ENCODE results near the gene TPRG1.

Gene TPRG1

DNA sequence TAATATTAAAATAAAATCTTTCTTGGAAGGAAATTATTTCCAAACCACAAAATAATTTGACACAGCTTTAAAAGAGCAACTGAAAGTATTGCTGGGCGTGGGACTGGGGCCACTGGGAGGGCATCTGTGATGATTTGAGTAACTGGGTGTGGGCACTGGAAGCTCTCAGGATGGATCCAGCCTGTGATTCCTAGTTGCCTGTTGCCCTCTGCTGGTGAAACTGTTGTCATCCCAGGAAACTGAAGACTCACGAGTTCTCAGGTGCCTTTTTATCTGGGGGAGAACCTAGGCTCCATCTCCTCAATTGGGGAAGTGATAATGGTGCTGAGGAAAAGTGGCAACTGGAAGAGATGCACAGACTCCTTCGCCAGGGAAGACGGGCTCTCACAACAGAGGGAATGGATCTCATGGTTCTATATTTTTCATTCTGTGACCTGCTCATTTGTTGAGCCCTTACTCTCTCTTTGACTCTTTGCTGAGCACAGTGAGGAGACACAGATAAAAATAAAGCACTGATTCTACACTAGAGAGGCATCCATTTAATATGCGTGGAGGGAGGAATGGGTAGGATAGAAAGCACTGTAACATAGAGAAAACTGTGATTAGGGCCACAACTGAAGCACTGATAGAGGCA is 61.6 kb downstream of the TPRG1 start:
- DNase-seq = no peak

DNA sequence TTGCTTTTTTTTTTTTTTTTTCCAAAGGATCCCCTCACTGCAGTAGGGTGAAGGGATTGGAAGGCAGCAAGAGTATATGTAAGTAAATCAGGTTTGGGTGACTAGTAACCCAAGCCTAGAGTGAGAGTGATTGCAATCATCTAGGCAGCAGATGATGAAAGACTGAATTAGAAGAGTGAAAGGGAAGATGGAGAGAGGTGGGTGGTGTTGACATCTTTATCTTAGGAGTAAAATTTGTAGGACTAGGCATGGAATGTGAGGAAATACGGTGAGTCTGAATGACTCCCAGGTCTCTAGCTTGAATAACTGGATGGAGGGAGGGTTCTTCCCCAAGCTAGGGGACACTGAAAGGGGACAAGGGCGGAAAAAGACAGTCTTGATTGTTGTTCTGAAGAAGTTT is 63.4 kb downstream of the TPRG1 start:
- DNase-seq = no peak

DNA sequence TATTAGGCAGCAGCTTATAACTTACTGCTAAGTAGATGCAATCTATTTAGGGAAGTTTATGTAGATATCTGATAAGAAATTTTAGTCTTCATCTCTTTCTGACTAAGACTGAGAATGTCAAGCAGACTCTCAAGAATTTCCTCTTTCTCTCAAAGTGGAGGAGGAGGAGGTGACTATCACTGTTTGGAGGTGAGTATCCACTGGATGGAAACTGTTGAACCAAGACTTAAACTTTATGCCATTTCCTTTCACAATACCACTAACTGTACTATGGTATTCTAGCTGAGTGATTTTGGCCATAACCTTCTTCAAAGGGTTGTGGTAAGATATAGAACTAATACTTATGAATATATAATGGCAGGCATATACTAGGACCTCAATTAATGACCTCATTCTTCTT is 64.6 kb downstream of the TPRG1 start:
- DNase-seq = no peak

DNA sequence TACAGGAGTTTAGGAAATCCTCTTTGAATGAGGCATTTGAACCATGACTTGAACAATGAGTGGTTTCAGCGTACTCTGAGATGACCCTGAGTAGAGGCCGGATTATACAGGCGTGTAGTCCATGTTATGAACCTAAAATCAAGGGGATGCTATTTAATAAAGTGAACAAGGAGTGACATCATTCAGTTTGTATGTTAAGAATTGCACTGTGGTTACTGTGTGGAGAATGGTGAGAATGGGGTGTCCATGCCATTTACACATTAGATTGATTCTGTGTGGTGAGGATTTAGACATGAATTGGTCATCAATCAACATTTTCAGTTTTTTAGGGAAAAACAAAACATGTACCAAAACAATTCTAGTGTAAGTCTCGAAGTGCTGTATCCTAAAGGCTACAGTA is 65.8 kb downstream of the TPRG1 start:
- no peak for DNase-seq

DNA sequence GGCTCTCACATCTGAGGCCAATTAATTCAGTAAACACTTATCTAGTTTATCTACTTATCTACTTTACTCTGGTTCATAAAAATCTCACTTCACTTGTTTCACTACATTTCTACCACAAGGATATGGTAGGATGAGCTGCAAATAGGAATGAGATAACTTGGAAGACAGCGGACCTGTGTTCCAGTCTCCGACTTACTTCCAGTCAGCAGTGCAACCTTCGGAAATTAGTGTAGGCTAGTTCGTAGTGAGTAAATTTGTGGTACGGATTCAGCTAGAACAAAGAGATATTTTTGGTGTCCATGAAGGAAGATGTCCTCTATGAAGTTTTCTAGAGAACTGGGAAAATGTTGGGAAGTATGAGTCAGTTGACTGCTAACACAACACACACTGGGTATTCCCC is 66.3 kb downstream of the TPRG1 start:
- no peak for DNase-seq

DNA sequence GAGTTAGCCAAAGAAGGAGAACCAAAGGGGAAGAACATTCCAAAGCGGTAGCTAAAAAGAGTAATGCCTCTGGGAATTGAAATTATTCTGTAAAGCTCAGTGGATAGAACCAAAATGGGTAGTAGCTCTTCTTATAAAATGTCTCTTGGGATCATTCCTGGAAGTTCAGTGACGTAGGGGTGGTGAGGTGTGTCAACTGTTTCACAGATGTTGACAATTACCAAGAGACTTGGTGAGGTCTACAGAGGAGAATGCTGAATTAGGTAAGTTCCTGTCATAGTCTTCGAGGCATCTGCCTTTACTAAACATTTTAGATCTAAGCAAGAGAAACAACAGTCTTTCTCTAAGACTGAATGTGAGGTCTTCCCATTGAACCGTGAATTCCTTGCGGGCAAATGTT is 67.8 kb downstream of the TPRG1 start:
- no peak for DNase-seq

DNA sequence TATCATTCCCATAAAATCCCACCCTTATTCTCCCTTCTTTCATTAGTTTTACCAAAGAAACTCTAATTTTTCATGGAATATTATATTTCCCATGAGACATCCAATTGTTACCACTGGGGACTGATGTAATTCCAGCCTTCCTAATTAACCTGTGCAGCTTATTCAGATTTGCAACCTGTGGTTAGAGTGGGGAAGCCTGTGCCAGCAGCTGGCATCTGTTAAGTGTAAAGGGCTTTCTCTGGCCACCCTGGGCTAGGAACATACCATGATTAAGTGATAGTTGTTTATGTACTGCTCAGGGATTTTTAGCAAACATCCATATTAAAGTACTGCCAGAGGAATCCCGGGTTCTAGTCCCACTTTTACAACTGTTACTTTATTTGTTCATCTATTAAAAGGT is 78.2 kb downstream of the TPRG1 start:
- no peak for DNase-seq

DNA sequence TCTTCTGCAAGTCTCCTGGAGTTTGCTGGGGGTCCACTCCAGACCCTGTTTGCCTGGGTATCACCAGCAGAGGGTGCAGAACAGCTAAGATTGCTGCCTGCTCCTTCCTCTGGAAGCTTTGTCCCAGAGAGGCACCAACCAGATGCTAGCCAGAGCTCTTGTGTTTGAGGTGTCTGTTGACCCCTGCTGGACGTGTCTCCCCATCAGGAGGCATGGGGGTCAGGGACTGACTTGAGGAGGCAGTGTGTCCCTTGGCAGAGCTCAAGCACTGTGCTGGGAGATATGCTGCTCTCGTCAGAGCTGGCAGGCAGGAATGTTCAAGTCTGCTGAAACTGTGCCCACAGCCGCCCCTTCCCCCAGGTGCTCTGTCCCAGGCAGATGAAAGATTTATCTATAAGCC is 86.5 kb downstream of the TPRG1 start:
- no peak for DNase-seq

DNA sequence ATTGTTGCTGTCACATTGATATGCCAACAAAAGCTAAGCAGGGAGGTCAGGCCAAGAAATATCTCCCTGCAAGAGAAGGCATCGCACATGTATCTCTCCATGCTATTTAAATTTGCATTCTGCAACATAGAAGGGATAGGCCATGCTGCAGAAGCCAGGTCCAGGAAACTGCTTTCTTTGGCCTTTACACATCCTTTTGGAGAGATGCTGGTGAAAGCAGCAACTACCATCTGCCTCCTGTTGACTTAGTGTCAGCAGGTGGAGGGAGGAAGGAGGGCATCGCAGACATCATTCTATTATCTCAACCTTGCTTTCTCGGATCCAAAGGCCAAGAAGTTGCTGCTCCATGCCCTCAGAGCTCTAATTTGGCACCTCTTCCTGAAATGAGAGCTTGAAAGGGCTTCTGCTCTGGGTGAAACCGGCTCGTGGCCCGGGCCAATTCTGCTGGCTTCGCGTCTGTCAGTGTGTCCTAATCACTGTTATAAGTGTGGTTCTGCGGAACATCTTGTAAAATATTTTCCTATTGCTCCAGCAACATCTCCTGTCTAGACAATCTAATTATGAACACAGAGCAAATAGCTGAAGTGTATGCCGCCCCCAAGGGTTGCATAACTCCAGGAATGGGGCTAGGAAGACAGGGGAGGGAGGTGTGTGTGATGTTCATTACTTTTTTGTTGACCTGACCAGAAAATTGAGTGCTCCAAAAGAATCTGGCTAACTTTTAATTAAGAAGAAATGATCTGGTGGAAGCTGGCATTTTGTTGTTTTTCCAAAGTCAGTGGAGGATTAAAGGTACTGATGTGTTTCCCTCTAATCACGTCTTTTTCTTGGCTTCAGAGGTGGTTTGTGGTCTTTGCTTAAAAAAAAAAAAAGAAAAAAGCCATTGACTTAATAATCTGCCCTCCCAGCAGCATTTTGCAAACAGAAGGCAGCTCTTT is 89.1 kb downstream of the TPRG1 start:
- DNase-seq = no peak

DNA sequence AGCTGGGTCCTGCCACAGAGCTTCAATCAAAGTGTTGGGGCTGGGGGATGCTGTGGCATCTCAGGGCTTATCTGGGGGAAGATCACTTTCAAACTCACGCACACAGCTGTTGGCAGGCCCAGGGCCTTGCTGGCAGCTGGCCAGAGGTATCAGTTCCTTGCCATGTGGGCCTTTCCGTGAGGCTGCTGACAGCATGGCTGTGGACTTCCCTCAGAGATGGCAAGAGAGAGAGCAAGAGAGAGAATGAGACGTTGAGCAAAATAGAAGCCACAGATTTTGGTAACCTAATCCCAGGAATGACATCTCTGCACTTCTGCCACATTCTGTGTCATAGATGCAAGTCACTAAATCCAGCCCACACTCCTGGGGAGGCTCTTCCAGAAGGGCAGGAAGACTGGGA is 91.0 kb downstream of the TPRG1 start:
- DNase-seq = no peak

DNA sequence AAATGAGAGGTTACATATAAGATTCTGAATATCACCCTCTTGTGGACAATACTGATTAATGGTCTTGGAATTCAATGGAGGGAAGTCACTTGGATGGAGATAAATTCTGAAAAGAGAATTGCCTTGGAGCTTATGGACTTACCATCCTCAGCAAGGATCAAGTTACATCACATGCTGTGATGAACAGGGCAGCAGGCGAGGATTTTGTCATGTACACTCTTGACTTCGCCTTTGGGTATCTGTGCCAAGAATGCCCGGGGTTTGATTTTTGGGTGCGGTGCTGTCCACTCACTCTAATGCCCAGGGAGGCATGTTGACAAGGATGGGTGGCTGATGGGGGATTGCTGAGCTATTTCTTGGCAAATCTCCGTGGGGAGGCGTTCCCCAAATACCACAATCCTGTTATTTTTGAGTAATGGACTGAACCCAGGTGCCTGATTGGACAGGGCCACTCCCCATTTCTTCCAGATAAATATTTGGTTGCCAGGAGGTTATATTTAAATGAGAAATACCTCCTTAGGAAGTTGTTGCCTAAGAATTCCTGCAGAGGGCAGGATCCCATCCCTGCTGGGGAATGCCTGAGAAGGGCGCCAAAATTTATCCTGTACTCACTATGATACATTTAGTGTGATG is 96.3 kb downstream of the TPRG1 start:
- no peak for DNase-seq

DNA sequence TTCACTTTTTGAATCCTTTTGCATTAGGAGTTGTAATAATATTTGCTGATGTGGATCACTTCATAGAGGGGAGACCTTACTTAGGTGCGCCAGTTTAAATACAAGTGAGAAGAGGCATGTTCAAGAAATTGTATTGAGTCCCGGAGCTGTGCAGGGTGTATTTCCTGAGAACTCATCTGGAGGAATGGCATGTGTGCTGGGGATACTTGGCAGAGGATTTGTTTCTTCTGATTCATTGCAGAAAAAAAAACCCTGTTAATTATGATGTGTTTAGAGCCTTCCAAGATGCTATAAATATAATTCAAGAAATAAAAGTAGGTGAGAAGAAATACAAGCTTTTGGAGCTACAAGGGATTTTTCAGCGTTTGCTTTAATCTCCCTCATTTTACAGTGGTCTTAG is 97.6 kb downstream of the TPRG1 start:
- no peak for DNase-seq

DNA sequence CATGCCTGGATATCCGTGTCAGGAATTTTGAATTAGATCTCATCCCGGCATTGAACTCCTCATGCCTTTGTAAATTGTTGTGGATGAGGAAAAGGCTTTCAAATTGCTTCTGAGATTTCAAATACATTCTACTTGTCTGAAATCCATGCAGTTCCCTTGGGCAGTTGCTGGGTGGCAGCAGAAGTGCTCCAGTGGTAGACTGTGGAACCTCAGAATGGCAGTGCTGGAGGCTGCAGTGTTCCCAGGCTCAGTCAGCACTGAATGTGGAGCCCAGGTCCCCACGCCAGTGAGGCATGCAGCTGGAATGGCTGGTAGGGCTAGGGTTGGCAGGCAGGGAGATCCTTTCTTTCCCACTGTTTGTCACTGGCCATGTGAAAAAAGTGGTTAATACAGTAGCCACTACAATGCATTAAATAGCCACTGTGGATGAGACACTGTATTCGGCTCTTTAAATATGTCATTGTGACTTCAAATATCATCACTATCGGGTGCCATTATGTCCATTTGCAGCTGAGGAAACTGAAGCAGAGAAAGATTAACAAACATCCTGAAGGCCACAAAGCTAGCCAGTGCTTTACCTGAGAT is 98.6 kb downstream of the TPRG1 start:
- DNase-seq = peak; percentile 8

DNA sequence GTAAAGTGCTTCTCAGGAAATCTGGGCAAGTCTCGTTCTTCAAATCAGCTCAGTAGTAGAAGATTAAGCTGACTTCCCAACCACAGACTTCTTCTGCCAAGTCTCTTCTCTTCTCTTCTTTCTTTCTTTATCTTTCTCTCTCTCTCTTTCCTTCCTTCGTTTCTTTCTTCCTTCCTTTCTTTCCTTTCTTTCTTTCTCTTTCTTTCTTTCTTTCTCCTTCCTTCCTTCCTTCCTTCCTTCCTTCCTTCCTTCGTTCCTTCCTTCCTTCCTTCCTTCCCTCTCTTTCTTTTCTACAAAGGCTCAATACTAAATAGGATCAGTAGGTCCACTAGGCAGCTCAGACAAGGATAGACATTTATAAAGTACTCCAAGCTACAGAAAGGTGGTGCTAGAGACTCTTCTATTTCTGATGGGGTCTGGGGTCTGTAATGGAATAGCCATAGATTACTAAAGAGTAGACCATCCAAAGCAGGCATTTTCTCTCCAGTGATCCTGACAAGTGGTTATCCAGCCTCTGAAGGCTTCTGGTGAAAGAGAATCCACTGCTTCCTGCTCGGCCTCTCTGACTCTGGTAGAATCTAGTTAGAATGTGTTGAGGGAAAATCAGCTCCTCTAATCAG is 100.8 kb downstream of the TPRG1 start:
- DNase-seq = no peak

DNA sequence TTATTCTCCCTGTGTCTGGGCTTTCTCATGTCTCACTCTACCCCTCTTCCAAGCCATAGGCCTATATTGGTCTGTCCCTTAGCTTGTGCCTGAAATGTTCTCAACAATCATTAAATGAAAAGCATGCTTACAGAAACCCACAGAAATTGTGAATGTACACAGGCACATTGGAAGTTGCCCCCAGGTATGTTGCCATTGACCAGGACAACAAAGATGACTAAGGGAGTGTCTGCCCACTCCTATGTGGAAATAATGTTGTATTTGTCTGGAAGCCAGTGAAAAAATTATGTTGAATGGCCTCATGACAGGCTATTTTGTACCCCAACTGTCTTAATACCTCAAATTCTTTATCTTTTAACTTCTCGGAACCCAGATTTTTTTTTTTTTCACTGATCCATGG is 102.0 kb downstream of the TPRG1 start:
- DNase-seq = no peak

DNA sequence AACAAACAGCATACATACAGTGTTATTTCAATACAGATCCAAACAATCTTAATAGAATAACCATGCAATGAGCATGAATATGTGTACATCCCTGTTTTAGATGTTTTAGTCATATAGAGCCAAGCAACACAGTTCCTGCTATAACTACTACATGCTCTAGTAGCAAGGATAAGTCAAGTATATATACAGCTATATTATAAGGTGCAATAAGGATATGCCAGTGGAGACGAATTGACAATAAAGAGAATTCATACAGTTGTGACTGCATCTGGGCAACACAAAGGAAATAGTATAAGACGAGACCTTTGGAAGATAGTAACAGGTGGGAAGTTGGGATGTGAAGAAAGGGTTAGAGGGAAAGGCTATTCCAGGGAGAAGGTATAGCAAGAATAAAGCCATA is 103.4 kb downstream of the TPRG1 start:
- DNase-seq = no peak

DNA sequence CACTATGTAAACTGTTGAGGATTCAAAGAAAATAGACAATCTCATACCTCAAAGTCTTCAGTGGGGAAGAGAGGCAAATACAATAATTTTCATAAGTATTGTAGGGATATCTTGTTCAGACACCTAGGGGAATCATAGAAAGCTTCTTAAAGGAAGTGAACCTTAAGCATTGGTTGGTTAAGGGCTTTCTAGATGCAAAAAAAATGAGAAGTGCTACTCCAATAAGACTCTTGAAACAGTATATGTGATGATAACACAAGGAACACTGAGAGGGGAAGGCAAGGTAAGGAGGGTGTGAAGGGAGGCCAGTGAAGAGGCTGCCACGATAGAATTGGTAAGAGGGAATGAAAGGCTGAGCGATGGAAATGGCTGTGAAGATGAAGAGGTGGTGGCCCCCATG is 104.1 kb downstream of the TPRG1 start:
- no peak for DNase-seq

DNA sequence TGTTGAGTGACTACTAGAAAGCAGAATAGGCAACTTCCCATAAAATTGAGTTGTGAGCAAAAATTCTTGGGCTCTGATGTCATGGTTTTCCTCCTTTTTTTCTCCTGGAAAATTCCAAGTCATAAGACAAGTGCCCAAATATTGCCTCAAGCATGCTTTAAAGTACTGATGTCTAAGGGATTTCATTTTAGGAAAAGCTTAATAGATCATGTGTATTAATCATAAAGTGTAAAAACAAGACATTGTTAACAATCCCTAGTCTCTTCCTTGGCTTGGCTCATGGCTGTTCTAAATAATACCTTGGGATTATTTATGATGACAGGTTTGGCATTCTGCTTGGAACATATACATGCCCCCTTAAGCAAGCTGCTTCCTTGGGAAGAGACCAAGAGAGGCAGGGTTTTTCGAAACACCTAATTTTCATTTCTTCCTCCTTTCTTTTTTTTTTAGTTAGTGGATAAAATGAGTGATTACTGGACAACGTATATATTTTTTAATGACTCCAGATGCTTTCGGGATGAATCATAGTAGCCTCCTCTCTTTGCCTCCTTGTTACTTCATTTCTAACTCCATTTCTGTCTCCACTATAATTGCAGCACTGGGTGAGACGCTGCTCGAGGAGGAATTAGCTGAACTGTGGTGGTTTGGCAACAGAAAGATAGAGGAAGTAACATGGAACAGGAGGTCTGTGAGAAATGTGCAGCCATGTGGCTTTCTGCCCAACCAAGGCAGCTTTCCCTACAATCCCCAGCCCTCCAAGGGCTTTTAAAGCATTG is 104.9 kb downstream of the TPRG1 start:
- no peak for DNase-seq

DNA sequence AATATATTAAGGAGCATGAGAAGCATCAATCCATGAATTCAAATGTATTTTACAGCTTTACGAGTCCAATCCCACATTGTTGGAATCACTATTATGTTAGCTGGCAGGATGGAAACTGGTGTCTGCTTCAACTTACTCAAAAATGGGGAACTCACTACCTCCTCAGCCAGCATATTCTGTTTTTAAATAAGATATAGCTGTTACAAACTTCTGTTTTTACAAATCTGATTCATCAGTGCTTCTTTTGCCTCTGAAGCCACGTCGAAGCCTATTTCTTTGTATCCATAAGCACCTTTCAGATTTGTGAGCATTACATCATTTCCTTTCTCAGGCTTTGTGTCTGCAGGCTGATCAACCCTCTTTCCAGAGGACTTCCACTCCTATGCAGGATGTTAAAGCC is 105.9 kb downstream of the TPRG1 start:
- no peak for DNase-seq

DNA sequence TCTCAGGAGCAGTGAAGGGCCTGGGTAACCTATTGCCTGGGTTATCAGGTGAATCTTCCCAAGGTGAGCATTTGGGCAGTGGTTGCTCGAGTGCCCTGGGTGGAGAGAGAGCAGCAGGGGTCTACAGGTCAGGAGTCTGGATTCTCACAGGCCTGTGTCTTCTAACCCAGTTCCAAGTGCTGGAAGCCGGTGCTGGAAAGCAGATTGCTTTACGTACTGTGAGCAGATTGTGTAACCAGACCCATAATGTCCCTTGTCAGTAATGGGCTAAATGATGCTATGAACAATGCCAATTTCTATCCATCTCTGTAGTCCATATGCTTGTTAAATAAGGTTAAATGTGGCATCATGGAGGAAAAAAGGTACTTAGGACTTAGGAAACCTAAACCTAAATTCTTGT is 106.5 kb downstream of the TPRG1 start:
- no peak for DNase-seq

DNA sequence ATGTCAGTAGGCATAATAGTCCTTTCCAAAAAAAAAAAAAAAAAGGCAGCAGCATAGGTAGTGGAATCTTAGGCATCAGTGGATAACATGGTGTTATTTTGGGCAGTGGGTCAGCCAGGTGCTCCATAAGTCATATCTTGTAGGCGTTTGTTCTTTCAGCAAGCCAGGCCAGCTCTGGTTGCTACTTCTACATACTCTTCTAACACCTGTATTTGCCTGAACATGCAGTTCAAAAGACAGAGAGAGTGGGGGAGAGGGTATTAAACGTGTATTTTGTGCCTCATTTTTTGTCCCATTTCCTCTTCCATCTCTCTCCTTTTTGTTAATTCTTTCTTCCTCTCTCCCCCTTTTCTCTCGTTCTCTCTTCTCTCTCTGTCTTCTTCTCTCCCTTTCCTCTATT is 110.4 kb downstream of the TPRG1 start:
- DNase-seq = no peak

DNA sequence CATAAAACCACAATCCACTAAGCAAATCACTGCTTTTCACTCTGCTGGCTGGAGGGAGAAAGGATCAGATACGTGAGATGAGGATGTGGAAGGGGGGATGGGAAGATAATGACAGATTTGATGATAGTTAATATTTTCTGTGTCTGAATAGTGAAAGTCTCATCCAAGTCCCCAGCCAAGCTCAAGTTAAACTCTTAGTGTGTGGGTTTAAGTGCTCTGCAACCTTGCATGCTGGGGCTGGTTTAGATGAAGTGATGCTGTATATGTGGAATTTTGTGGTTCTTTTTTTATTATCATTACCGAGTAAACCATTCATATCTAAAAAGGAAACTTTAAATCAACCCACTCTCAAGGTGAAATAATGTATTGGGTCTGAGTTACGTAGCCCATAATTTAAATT is 111.0 kb downstream of the TPRG1 start:
- no peak for DNase-seq

DNA sequence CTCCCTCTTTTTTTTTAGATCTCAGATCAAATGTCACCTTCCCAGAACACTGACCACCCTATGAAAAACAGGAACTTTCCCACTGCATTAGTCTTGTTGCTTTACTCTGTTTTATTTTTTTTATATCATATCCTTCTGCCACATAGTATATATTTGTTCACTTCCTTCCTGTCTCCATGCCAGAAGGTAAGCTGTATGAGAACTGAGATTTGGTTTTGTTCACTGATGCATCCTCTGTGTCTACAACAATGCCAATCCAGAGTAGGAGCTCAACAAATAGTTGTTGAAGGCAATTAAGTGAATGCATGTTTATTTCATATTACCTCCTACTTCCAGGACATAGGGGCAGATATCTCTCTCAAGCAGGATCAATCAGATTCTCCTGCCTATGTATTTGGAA is 114.4 kb downstream of the TPRG1 start:
- no peak for DNase-seq

Measured in CD4-positive, alpha-beta T cell treated with Interferon gamma for 1 hour (primary cell).